OCI-LY7 (cell line): ENCODE measurements around the gene KIFC3. TPM values are rescaled to one million over a fixed set of nuclear protein-coding genes. Genes with fewer than 3 reads are reported as not detected.

Experiments used
- BruUV-seq: library from RNA; stranded (reverse); fragments of 400-500 nt; replicated peaks from 2 replicates; lab custom pipeline; 2021; lab: Mats Ljungman, UMichigan
- CTCF ChIA-PET: fragments of 300-600 bp; sonication (Branson Sonifier 250); formaldehyde crosslinking; loops from one replicate; lab custom pipeline; 2022; ENCODE audit warnings: antibody characterized with exemption; ENCODE audit not compliant: unreplicated experiment; lab: Charles Lee
- POLR2A ChIA-PET: fragments of 300-600 bp; sonication (Branson Sonifier 250); formaldehyde crosslinking; loops from one replicate; lab custom pipeline; 2022; ENCODE audit warnings: antibody characterized with exemption; lab: Charles Lee
- DNase-seq: peaks from one replicate; pipeline ENCODE4 v3.0.0-alpha.2; 2015; ENCODE audit warnings: low spot score
- H2AFZ ChIP-seq: fragments of 200-600 bp; sonication (generic), shearing (Covaris generic); 2 replicates; pipeline ENCODE4 v1.6.1; 2014; ENCODE audit warnings: mild to moderate bottlenecking, antibody characterized with exemption, low read length, moderate library complexity
- H3K27ac ChIP-seq: fragments of 200-600 bp; sonication (generic); 2 replicates; pipeline ENCODE4 v1.5.1; 2014; ENCODE audit warnings: mixed run types, low read depth, mild to moderate bottlenecking, moderate library complexity, low read length, inconsistent platforms; ENCODE audit not compliant: poor library complexity, severe bottlenecking
- H3K36me3 ChIP-seq: fragments of 200-600 bp; sonication (generic); 2 replicates; pipeline ENCODE4 v1.6.1; 2014; ENCODE audit warnings: mild to moderate bottlenecking, antibody characterized with exemption, low read length, moderate library complexity, mixed read lengths; ENCODE audit not compliant: insufficient read depth
- H3K4me1 ChIP-seq: fragments of 200-600 bp; sonication (generic); 2 replicates; pipeline ENCODE4 v1.5.1; 2014; ENCODE audit warnings: mild to moderate bottlenecking, low read length; ENCODE audit not compliant: insufficient read depth, poor library complexity, severe bottlenecking
- H3K4me2 ChIP-seq: fragments of 200-600 bp; sonication (generic); 2 replicates; pipeline ENCODE4 v1.6.1; 2014; ENCODE audit warnings: mild to moderate bottlenecking, low read length
- H3K4me3 ChIP-seq: fragments of 200-600 bp; sonication (generic); 2 replicates; pipeline ENCODE4 v1.5.1; 2014; ENCODE audit warnings: mild to moderate bottlenecking, low read depth, low read length; ENCODE audit not compliant: poor library complexity, severe bottlenecking
- H3K79me2 ChIP-seq: fragments of 200-600 bp; sonication (generic); 2 replicates; pipeline ENCODE4 v1.6.1; 2016; ENCODE audit warnings: low read depth, mild to moderate bottlenecking, low read length, moderate library complexity, mixed read lengths; ENCODE audit not compliant: insufficient read depth
- H3K9me2 ChIP-seq: fragments of 200-600 bp; sonication (generic); 2 replicates; pipeline ENCODE4 v1.6.1; 2016; ENCODE audit warnings: mild to moderate bottlenecking, low read length, mixed read lengths; ENCODE audit not compliant: insufficient read depth
- H3K9me3 ChIP-seq: fragments of 200-600 bp; sonication (generic); 2 replicates; pipeline ENCODE4 v1.6.1; 2014; ENCODE audit warnings: mild to moderate bottlenecking, mixed run types, low read length, mixed read lengths
- H4K20me1 ChIP-seq: fragments of 200-600 bp; sonication (generic); 2 replicates; pipeline ENCODE4 v1.6.1; 2014; ENCODE audit warnings: mild to moderate bottlenecking, antibody characterized with exemption, low read length, moderate library complexity, mixed read lengths; ENCODE audit not compliant: insufficient read depth
- CTCF ChIP-seq: fragments of 200-600 bp; sonication (generic); conservative IDR thresholded peaks from 2 replicates; pipeline ENCODE4 v1.5.1; 2014; ENCODE audit warnings: mild to moderate bottlenecking, antibody characterized with exemption, low read length, moderate library complexity, mixed read lengths
- EZH2phosphoT487 ChIP-seq: fragments of 200-600 bp; sonication (generic); IDR thresholded peaks from 2 replicates; pipeline ENCODE4 v1.6.1; 2018; ENCODE audit warnings: low read depth, borderline replicate concordance, mild to moderate bottlenecking, mixed run types, antibody characterized with exemption, low read length, moderate library complexity, mixed read lengths
- intact Hi-C: fragments of 100-400 bp; cut with micrococcal nuclease; formaldehyde crosslinking; loops from one replicate; pipeline ENCODE4 v1.10.0; 2022; ENCODE audit not compliant: unreplicated experiment
- total RNA-seq, 2 experiments: library from RNA; depleted of rRNA in 1 of 2; stranded (reverse); fragments of >200 nt in 1 of 2; shearing (Covaris generic) in 1 of 2; gene quantifications; 2 replicates each; pipeline ENCODE4 v1.2.3, GENCODE V29; 2014 to 2022

Gene KIFC3
- total RNA-seq, 2 experiments from 2014 or later, result 0.61 TPM; not detected in 1

- BruUV-seq, result no TSS peak
- ChIA-PET CTCF (interaction anchor here (0.5 to 0.6 kb wide), 2 partner anchors 201 to 402 kb away, joined by 3 read pairs; partner anchors contain the start of gene ZNF319), POLR2A (interaction anchor here (0.6 kb wide), 1 partner anchor 705 kb away, joined by 4 read pairs; no protein-coding TSS in a partner anchor)
- Histone ChIP-seq H3K36me3 (no peaks in the 10 kb centered on the region), H3K4me3 (no peak overlapping the region), H4K20me1 (no peaks in the 10 kb centered on the region), H3K27ac (no peak overlapping the region), H3K9me3 (no peaks in the 10 kb centered on the region), H3K79me2 (no peaks in the 10 kb centered on the region), H3K4me2 (no peak overlapping the region), H3K4me1 (no peaks in the 10 kb centered on the region), H3K9me2 (no peaks in the 10 kb centered on the region), H2AFZ (no peak overlapping the region)
- no peak for DNase-seq
- TF ChIP-seq CTCF (no peak), EZH2phosphoT487 (no peak)
- intact Hi-C loops, result no loop called here
Measured at GRCh38 chr16:57799600-57800199, 2.6 kb downstream of the KIFC3 start.

- no peak for TF ChIP-seq EZH2phosphoT487
- Histone ChIP-seq H3K4me3 (no peak overlapping the region), H2AFZ (no peak overlapping the region), H3K36me3 (no peaks in the 10 kb centered on the region), H4K20me1 (no peaks in the 10 kb centered on the region), H3K4me2 (no peak overlapping the region), H3K79me2 (no peaks in the 10 kb centered on the region), H3K27ac (no peak overlapping the region), H3K9me3 (no peaks in the 10 kb centered on the region), H3K4me1 (no peaks in the 10 kb centered on the region), H3K9me2 (no peaks in the 10 kb centered on the region)
- POLR2A ChIA-PET, result no interaction called here
- CTCF ChIA-PET, result interaction anchor here (0.5 to 0.6 kb wide), 2 partner anchors 202 to 403 kb away, joined by 3 read pairs; partner anchors contain the start of gene ZNF319
- BruUV-seq, result no TSS peak
- DNase-seq, result no peak
- intact Hi-C loops, result no loop called here
Measured at GRCh38 chr16:57798953-57799599, 3.2 kb downstream of the KIFC3 start.

GRCh38 chr16:57798267-57798810, 4.0 kb downstream of the KIFC3 start:
- intact Hi-C loops, result no loop called here
- Histone ChIP-seq H3K79me2 (no peaks in the 10 kb centered on the region), H3K9me2 (no peaks in the 10 kb centered on the region), H3K4me1 (no peaks in the 10 kb centered on the region), H3K9me3 (no peaks in the 10 kb centered on the region), H2AFZ (no peak overlapping the region), H3K36me3 (no peaks in the 10 kb centered on the region), H4K20me1 (no peaks in the 10 kb centered on the region), H3K4me3 (no peak overlapping the region), H3K27ac (no peak overlapping the region), H3K4me2 (no peak overlapping the region)
- TF ChIP-seq CTCF, result no peak
- no peak for TF ChIP-seq EZH2phosphoT487
- DNase-seq, result no peak
- no TSS peak for BruUV-seq
- ChIA-PET CTCF (no interaction called here), POLR2A (no interaction called here)
